ENCODE results near the gene OFD1. TPM values are rescaled to one million over a fixed set of nuclear protein-coding genes. Genes with fewer than 3 reads are reported as not detected.

Gene OFD1
- polyA plus RNA-seq, 2 donors = 19.5 to 47.6 TPM

Other genes with a start within 250 kb of the OFD1 start
- 1 to 10 TPM; 3.0 to 3.1 TPM for gene EGFL6, start 165.1 kb upstream of the OFD1 start, polyA plus RNA-seq
- 1 to 10 TPM in 1 of 2 donors, under 1 TPM in 1; 0.85 to 1.2 TPM for gene TCEANC, start 81.6 kb upstream of the OFD1 start, polyA plus RNA-seq
- 10 to 100 TPM; 23.8 to 24.7 TPM for gene RAB9A, start 45.6 kb upstream of the OFD1 start, polyA plus RNA-seq
- gene TRAPPC2, start 128 bp upstream of the OFD1 start, polyA plus RNA-seq = 1 to 10 TPM; 6.1 to 6.6 TPM
- gene GPM6B, start 82.3 kb downstream of the OFD1 start, polyA plus RNA-seq = 1 to 10 TPM; 1.1 to 3.1 TPM